Pancreas (tissue), 10 donors: ENCODE results near the gene POU6F2. TPM values are rescaled to one million over a fixed set of nuclear protein-coding genes. Genes with fewer than 3 reads are reported as not detected.

ENCODE experiments used
- ATAC-seq, 4 donors: fragments of 200-7000 bp; cut with Tn5 transposase; one replicate each; pipeline versions ENCODE4 v1.8.0 to v1.9.1; 2020; ENCODE audit warnings: mild to moderate bottlenecking in 4 of 4, moderate library complexity in 4 of 4
- DNase-seq, 6 donors: peaks; one replicate each; pipeline ENCODE4 v3.0.0-alpha.2; 2020
- FAIRE-seq: peaks from 2 replicates; lab custom pipeline; 2012; peaks lifted over from hg19 to GRCh38; lab: Jason Lieb, UNC
- H3K27ac ChIP-seq, 4 donors: fragments of 200-600 bp; sonication (generic); 1 replicate in 3 of 4; 2 replicates in 1 of 4; pipeline versions ENCODE4 v1.5.0 to v1.8.0; 2020
- H3K27me3 ChIP-seq, 4 donors: fragments of 200-600 bp; one replicate each; pipeline ENCODE4 v1.8.0; 2021
- H3K36me3 ChIP-seq, 3 donors: fragments of 200-600 bp; sonication (generic) in 1 of 3; one replicate each; pipeline versions ENCODE4 v1.5.0 to v1.8.0; 2020 to 2021
- H3K4me1 ChIP-seq, 3 donors: fragments of 200-600 bp; one replicate each; pipeline ENCODE4 v1.8.0; 2021
- H3K4me3 ChIP-seq, 4 donors: fragments of 200-600 bp; sonication (generic) in 2 of 4; one replicate each; pipeline versions ENCODE4 v1.5.0 to v1.8.0; 2020 to 2021
- H3K9me3 ChIP-seq, 4 donors: fragments of 200-600 bp; one replicate each; pipeline ENCODE4 v1.8.0; 2021
- CTCF ChIP-seq, 4 donors: fragments of 200-600 bp; sonication (generic) in 3 of 4; IDR thresholded peaks; one replicate each; pipeline versions ENCODE4 v1.5.0 to v1.8.0; 2021; ENCODE audit warnings: antibody characterized with exemption in 4 of 4
- WGBS, 2 donors: extraction: QIAGEN DNeasy Blood & Tissue Kit; methylation state at CpG; one replicate each; pipeline ENCODE4 v1.1.7; 2013; 5-methylcytosine and 5-hydroxymethylcytosine counted together
- intact Hi-C, 3 donors: fragments of 100-400 bp; cut with DNase I; formaldehyde crosslinking; loops; one replicate each; pipeline versions ENCODE4 v1.11.1 to v1.14.2; 2022
- polyA plus RNA-seq, 2 donors: library from polyadenylated mRNA; stranded (reverse); fragments of 200-250 nt; gene quantifications; one replicate each; pipeline ENCODE4 v1.2.3, GENCODE V29; 2013
- total RNA-seq, 6 donors: library from RNA; stranded (reverse); fragmentation: NEBNext Ultra II Directional in 4 of 6; extraction: Animal tissue kit (Norgen Biotek cat#: 25700) in 4 of 6; gene quantifications; one replicate each; pipeline versions ENCODE4 v1.2.1 to v1.2.4, GENCODE V29; 2021 to 2023
- donor health status: healthy with polysubstance abuse.
- donor health status: DM: no; HTN: no; CAD: no; lungs with moderate emphysema.
- donor health status: DM: no; HTN: no; CAD: no.
- donor health status: control.
- donor health status: control.
- donor health status: Bipolar disorder and iron deficiency.
- donor health status: DM: yes; HTN: yes; CAD: no.
- donor health status: DM: no; HTN: no; CAD: no.
- donor health status: DM: no; HTN: no; CAD: no.
- donor health status: DM: yes; HTN: yes; CAD: no.

Gene POU6F2, protein sequence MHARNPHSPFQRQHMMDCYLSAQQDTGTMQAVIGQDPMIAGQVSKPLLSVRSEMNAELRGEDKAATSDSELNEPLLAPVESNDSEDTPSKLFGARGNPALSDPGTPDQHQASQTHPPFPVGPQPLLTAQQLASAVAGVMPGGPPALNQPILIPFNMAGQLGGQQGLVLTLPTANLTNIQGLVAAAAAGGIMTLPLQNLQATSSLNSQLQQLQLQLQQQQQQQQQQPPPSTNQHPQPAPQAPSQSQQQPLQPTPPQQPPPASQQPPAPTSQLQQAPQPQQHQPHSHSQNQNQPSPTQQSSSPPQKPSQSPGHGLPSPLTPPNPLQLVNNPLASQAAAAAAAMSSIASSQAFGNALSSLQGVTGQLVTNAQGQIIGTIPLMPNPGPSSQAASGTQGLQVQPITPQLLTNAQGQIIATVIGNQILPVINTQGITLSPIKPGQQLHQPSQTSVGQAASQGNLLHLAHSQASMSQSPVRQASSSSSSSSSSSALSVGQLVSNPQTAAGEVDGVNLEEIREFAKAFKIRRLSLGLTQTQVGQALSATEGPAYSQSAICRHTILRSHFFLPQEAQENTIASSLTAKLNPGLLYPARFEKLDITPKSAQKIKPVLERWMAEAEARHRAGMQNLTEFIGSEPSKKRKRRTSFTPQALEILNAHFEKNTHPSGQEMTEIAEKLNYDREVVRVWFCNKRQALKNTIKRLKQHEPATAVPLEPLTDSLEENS
- total RNA-seq (1 to 10 TPM; 1.6 to 4.2 (median 2.4) TPM), polyA plus RNA-seq (1 to 10 TPM; 1.3 to 2.9 TPM)

DNA sequence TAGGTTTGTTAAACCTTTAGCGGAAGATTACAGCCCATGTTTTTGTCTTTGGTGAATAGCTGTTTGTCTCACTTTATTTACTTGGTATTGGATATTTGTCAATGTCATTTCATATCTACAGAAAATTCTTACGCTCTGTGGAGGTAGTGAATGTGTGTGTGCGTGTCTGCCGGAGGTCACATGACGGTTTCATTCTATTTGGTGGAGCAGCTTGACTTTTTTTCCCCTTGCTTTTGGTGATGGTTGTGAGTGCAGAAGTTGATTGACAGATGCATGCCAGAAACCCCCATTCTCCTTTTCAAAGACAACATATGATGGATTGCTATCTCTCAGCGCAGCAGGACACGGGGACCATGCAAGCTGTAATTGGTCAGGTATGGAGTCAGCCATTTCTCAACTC lies at the start of gene POU6F2:
Gene POU6F2 (plus strand): TSS at position 225 of the 400 bp plus-strand sequence. CDS start 45 bp downstream, at position 270.
- TF ChIP-seq CTCF (IDR thresholded peaks at IDR 0.05) = no peak
- Histone ChIP-seq H3K36me3 (no peaks in the 10 kb centered on the region), H3K4me1 (no peaks in the 10 kb centered on the region), H3K9me3 (no peaks in the 10 kb centered on the region), H3K27me3 (peaks cover 0 to 3% (median 1%) of the 10 kb centered on the region in 4 donors), H3K4me3 (peak within 1 kb of the TSS in 3 of 4 donors; percentile 9 to 16 (median 14)), H3K27ac (peak within 1 kb of the TSS in 3 of 4 donors; percentile 29 to 42 (median 31))
- ATAC-seq (peak in 3 of 4 donors; percentile 25 to 58 (median 55)), DNase-seq (no peak), FAIRE-seq (no peak)
- 12 to 15% methylated on average over 7 of the region's 7 CpGs for WGBS, 2 donors
- intact Hi-C loops = no loop called here

- no peaks in the 10 kb centered on the region for H3K27me3 ChIP-seq
- 80 to 88% methylated on average over 3 of the region's 3 CpGs for WGBS, 2 donors
- TF ChIP-seq CTCF (IDR thresholded peaks at IDR 0.05) = no peak
- no peaks in the 10 kb centered on the region for H3K36me3 ChIP-seq
- FAIRE-seq (no peak), ATAC-seq (no peak), DNase-seq (no peak)
- H3K4me1 ChIP-seq = no peaks in the 10 kb centered on the region
- no peak overlapping the region for H3K27ac ChIP-seq
- no peak overlapping the region for H3K4me3 ChIP-seq
- intact Hi-C loops = no loop called here
- no peaks in the 10 kb centered on the region for H3K9me3 ChIP-seq
These were observed 49.2 kb upstream of the POU6F2 start for GRCh38 chr7:38928506-38928905.

DNA sequence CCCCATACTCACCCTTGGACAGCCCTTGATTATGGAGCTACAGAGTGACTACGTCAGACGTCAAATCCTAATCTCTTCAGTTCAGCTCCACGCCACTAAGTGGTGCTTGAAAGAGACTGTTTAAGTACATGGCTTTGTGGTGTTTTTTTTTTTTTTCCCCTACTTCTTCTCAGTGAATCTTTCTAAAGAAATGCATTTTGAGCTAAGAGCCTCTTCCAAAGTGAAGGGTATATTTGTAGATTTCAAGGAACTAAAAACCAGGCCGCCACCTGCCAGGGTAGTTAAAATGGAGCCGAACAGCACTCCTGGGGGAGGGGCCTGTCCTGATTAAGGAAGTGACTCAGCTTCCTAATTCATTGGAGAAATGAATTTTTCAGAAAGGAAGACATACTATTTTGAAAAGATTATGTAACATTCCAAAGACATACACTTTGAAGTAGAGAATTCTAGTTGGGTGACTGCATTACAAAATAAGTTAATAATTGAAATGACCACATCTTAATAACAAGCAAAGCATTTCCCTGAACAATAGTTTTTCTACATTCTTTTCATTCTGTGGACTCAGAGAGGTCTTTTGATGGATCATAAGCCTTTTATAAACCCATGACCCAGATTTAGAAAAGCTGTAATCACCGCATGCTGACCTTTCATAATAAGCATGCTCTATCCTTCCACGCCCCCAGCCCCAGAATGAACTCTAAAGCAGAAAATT lies 48.1 kb upstream of the POU6F2 start:
- no peaks in the 10 kb centered on the region for H3K4me1 ChIP-seq
- H3K4me3 ChIP-seq = no peak overlapping the region
- FAIRE-seq (no peak), DNase-seq (no peak), ATAC-seq (peak; percentile 32 to 73 (median 66))
- TF ChIP-seq CTCF (IDR thresholded peaks at IDR 0.05) = no peak
- no peaks in the 10 kb centered on the region for H3K9me3 ChIP-seq
- peak overlapping the region in 3 of 4 donors; percentile 24 to 56 (median 33) for H3K27ac ChIP-seq
- WGBS, 2 donors = 76 to 78% methylated on average over 7 of the region's 7 CpGs
- intact Hi-C loops = loop anchor here in 1 of 3 donors (10.0 kb wide), 1 partner anchor 535 kb away; no protein-coding TSS in a partner anchor
- H3K27me3 ChIP-seq = no peaks in the 10 kb centered on the region
- no peaks in the 10 kb centered on the region for H3K36me3 ChIP-seq

- H3K36me3 ChIP-seq = no peaks in the 10 kb centered on the region
- peak; percentile 68 to 83 (median 78) for TF ChIP-seq CTCF (IDR thresholded peaks at IDR 0.05)
- intact Hi-C loops = loop anchor here in 1 of 3 donors (10.0 kb wide), 1 partner anchor 532 kb away; no protein-coding TSS in a partner anchor
- H3K9me3 ChIP-seq = no peaks in the 10 kb centered on the region
- DNase-seq (peak; percentile 29 to 89 (median 61)), FAIRE-seq (no peak), ATAC-seq (peak; percentile 44 to 73 (median 58))
- no peaks in the 10 kb centered on the region for H3K27me3 ChIP-seq
- no peak overlapping the region for H3K4me3 ChIP-seq
- H3K4me1 ChIP-seq = no peaks in the 10 kb centered on the region
- no peak overlapping the region for H3K27ac ChIP-seq
- 29 to 33% methylated on average over 6 of the region's 6 CpGs for WGBS, 2 donors
These were observed 45.1 kb upstream of the POU6F2 start for GRCh38 chr7:38932509-38933168.
